Endothelial cell of umbilical vein (primary cell): Measurements from ENCODE around the gene EGFL6. TPM values are rescaled to one million over a fixed set of nuclear protein-coding genes. Genes with fewer than 3 reads are reported as not detected.

Experiments
- BruUV-seq: library from RNA; stranded (reverse); fragments of 400-500 nt; replicated peaks from 2 replicates; lab custom pipeline; 2021; lab: Mats Ljungman, UMichigan
- CTCF ChIA-PET: fragments of 300-600, 350-600 bp; sonication (Branson Sonifier 250); formaldehyde crosslinking; loops from one replicate; lab custom pipeline; 2021; ENCODE audit warnings: antibody characterized with exemption, inconsistent platforms; lab: Charles Lee
- POLR2A ChIA-PET: fragments of 300-600, 350-600 bp; sonication (Branson Sonifier 250); formaldehyde crosslinking; loops from one replicate; lab custom pipeline; 2021; ENCODE audit warnings: antibody characterized with exemption, inconsistent platforms; lab: Charles Lee
- DNase-seq: peaks from one replicate; pipeline ENCODE4 v3.0.0-alpha.2; 2011; ENCODE audit warnings: low read depth, low spot score
- FAIRE-seq: peaks from 2 replicates; lab custom pipeline; 2011; peaks lifted over from hg19 to GRCh38; lab: Jason Lieb, UNC
- H2AFZ ChIP-seq: 2 replicates; pipeline ENCODE4 v1.6.0; 2012; ENCODE audit warnings: low read depth, low read length, control low read depth, inconsistent platforms
- H3K27ac ChIP-seq: 2 replicates; pipeline ENCODE4 v1.5.1; 2011; ENCODE audit warnings: low read depth, mild to moderate bottlenecking, control low read depth, low read length, moderate library complexity; ENCODE audit not compliant: insufficient read depth
- H3K27me3 ChIP-seq, 2 experiments: 2 replicates each; pipeline versions ENCODE4 v1.6.0 to v1.6.1; 2011; ENCODE audit warnings: low read length in 2 of 2, mixed read lengths in 1 of 2; ENCODE audit not compliant: control insufficient read depth in 2 of 2, insufficient read depth in 2 of 2
- H3K36me3 ChIP-seq, 2 experiments: 2 replicates in 1 of 2; 3 replicates in 1 of 2; pipeline ENCODE4 v1.5.1; 2011; ENCODE audit warnings: low read length in 2 of 2, mild to moderate bottlenecking in 1 of 2, moderate library complexity in 1 of 2; ENCODE audit not compliant: control insufficient read depth in 2 of 2, insufficient read depth in 2 of 2; ENCODE audit errors: extremely low read depth in 1 of 2
- H3K4me1 ChIP-seq: 3 replicates; pipeline ENCODE4 v1.5.1; 2011; ENCODE audit warnings: mild to moderate bottlenecking, low read length; ENCODE audit not compliant: control insufficient read depth, insufficient read depth; ENCODE audit errors: extremely low read depth
- H3K4me2 ChIP-seq: 2 replicates; pipeline ENCODE4 v1.6.1; 2011; ENCODE audit warnings: low read length, control low read depth, mixed read lengths; ENCODE audit not compliant: insufficient read depth
- H3K4me3 ChIP-seq, 3 experiments: fragments of 200-600 bp in 1 of 3; sonication (generic), shearing (Covaris generic) in 1 of 3; replicated peaks in 1 of 3; 2 replicates each; pipeline ENCODE4 v1.5.1; 2011 to 2016; ENCODE audit warnings: control low read depth in 3 of 3, low read length in 3 of 3, mild to moderate bottlenecking in 2 of 3, inconsistent platforms in 1 of 3, low read depth in 1 of 3, moderate library complexity in 1 of 3; ENCODE audit not compliant: insufficient read depth in 1 of 3
- H3K79me2 ChIP-seq: 2 replicates; pipeline ENCODE4 v1.6.0; 2012; ENCODE audit warnings: low read length, inconsistent platforms; ENCODE audit not compliant: control insufficient read depth, insufficient read depth
- H3K9ac ChIP-seq: replicated peaks from 2 replicates; pipeline ENCODE3; 2011; ENCODE audit warnings: low read length, control low read depth; ENCODE audit not compliant: insufficient read depth; ENCODE audit errors: extremely low read depth
- H3K9me1 ChIP-seq: replicated peaks from 3 replicates; pipeline ENCODE4 v1.6.0; 2011; ENCODE audit warnings: mild to moderate bottlenecking, low read length; ENCODE audit not compliant: control insufficient read depth, insufficient read depth; ENCODE audit errors: extremely low read depth
- H3K9me3 ChIP-seq: replicated peaks from 2 replicates; pipeline ENCODE4 v1.5.1; 2012; ENCODE audit warnings: low read length, inconsistent platforms; ENCODE audit not compliant: control insufficient read depth, insufficient read depth
- H4K20me1 ChIP-seq: replicated peaks from 2 replicates; pipeline ENCODE3; 2011; ENCODE audit warnings: mild to moderate bottlenecking, low read length; ENCODE audit not compliant: control insufficient read depth, insufficient read depth; ENCODE audit errors: extremely low read depth
- CTCF ChIP-seq, 2 donors: IDR thresholded peaks; 1 replicate in 1 of 2; 2 replicates in 1 of 2; pipeline ENCODE4 v1.5.1; 2011; ENCODE audit warnings: low read length in 2 of 2, mild to moderate bottlenecking in 2 of 2, moderate library complexity in 2 of 2, control low read depth in 1 of 2, inconsistent platforms in 1 of 2, low read depth in 1 of 2; ENCODE audit not compliant: insufficient read depth in 1 of 2; ENCODE audit errors: extremely low read depth in 1 of 2
- EZH2 ChIP-seq: IDR thresholded peaks from 2 replicates; pipeline ENCODE4 v1.6.1; 2012; ENCODE audit warnings: borderline replicate concordance, low read depth, mild to moderate bottlenecking, moderate library complexity, low read length, inconsistent platforms; ENCODE audit not compliant: severe bottlenecking
- FOS ChIP-seq: IDR thresholded peaks from 2 replicates; pipeline ENCODE4 v1.6.1; 2011; ENCODE audit warnings: mild to moderate bottlenecking, low read length, moderate library complexity, borderline replicate concordance; ENCODE audit not compliant: insufficient read depth
- GATA2 ChIP-seq: IDR thresholded peaks from 2 replicates; pipeline ENCODE4 v1.7.0; 2011; ENCODE audit warnings: low read depth, mild to moderate bottlenecking, moderate library complexity, mixed read lengths, low read length; ENCODE audit not compliant: insufficient read length, insufficient read depth
- JUN ChIP-seq: IDR thresholded peaks from 2 replicates; pipeline ENCODE4 v1.6.1; 2011; ENCODE audit warnings: borderline replicate concordance, low read depth; ENCODE audit not compliant: insufficient read length, insufficient read depth
- MYC ChIP-seq: IDR thresholded peaks from one replicate; pipeline ENCODE4 v1.6.1; 2011; ENCODE audit warnings: mild to moderate bottlenecking, low read depth, low read length
- POLR2A ChIP-seq: IDR thresholded peaks from 2 replicates; pipeline ENCODE4 v1.6.1; 2012; ENCODE audit warnings: low read depth, mild to moderate bottlenecking, control low read depth, low read length
- POLR2AphosphoS5 ChIP-seq: IDR thresholded peaks from 2 replicates; pipeline ENCODE4 v1.6.1; 2012; ENCODE audit warnings: low read depth, mild to moderate bottlenecking, control low read depth, low read length, moderate library complexity; ENCODE audit not compliant: insufficient read depth
- dilution Hi-C: fragments of 300-500 bp; cut with MboI; formaldehyde crosslinking; loops from one replicate; pipeline ENCODE4 v1.15.0; 2019; ENCODE audit warnings: low sequenced_read_pairs; ENCODE audit not compliant: extremely low pct_ligation_motif_present
- intact Hi-C: fragments of 100-400 bp; cut with micrococcal nuclease; formaldehyde crosslinking; loops from one replicate; pipeline ENCODE4 v1.10.0; 2022
- polyA plus RNA-seq, 4 experiments: library from polyadenylated mRNA; depleted of rRNA in 3 of 4; stranded (reverse) in 3 of 4; unstranded in 1 of 4; fragments of >200 nt; gene quantifications; 2 replicates each; pipeline versions ENCODE4 v1.2.1 to v1.2.3, GENCODE V29; 2011 to 2012; ENCODE audit warnings: missing spikeins in 1 of 4
- total RNA-seq: library from RNA; stranded (reverse); gene quantifications from 2 replicates; pipeline ENCODE4 v1.2.3, GENCODE V29; 2021
- TF ChIP-seq, protein P1 (sequence below): IDR thresholded peaks from 2 replicates; pipeline ENCODE4 v1.6.1; 2011; ENCODE audit not compliant: insufficient read depth, insufficient read length

The EGFL6 gene
- total and polyA plus RNA-seq, 2 donors (not counting 3 experiments of a cell fraction or from before 2014, with no cell fraction given): not detected

GRCh38 chrX:13590914-13591313 lies 21.5 kb downstream of the EGFL6 start:
- no peak for FAIRE-seq
- CTCF ChIA-PET: no interaction called here

More at GRCh38 chrX:13590914-13591313, 21.5 kb downstream of the EGFL6 start:
- intact Hi-C loops (no loop called here), dilution Hi-C loops (no loop called here)
- Histone ChIP-seq H3K4me1 (no peaks in the 10 kb centered on the region), H3K27ac (no peak overlapping the region), H3K9ac (no peak overlapping the region), H3K36me3 (no peaks in the 10 kb centered on the region), H3K9me1 (no peaks in the 10 kb centered on the region), H4K20me1 (no peaks in the 10 kb centered on the region), H3K9me3 (no peaks in the 10 kb centered on the region), H3K4me3 (no peak overlapping the region), H3K79me2 (no peaks in the 10 kb centered on the region), H3K27me3 (no peaks in the 10 kb centered on the region), H3K4me2 (no peak overlapping the region), H2AFZ (no peak overlapping the region)
- no TSS peak for BruUV-seq
- POLR2A ChIA-PET: no interaction called here
- no peak for TF ChIP-seq FOS
- no peak for TF ChIP-seq MYC
- TF ChIP-seq, protein P1, sequence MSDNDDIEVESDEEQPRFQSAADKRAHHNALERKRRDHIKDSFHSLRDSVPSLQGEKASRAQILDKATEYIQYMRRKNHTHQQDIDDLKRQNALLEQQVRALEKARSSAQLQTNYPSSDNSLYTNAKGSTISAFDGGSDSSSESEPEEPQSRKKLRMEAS: no peak
- TF ChIP-seq EZH2: no peak
- TF ChIP-seq CTCF (IDR thresholded peaks at IDR 0.05; ENCODE audit: extremely low read depth in 1 of 2, insufficient read depth in 1 of 2, low read depth in 1 of 2, low read length in 2 of 2): no peak
- TF ChIP-seq POLR2A: no peak
- no peak for TF ChIP-seq JUN
- no peak for TF ChIP-seq POLR2AphosphoS5
- TF ChIP-seq GATA2: no peak
- no peak for DNase-seq
